Lower lobe of right lung (tissue), 2 donors: ENCODE measurements around the gene HAUS3. TPM values are rescaled to one million over a fixed set of nuclear protein-coding genes. Genes with fewer than 3 reads are reported as not detected.

Experiments used
- ATAC-seq, 2 donors: fragments of 200-7000 bp; cut with Tn5 transposase; one replicate each; pipeline ENCODE4 v1.9.1; 2020 to 2022; ENCODE audit warnings: mild to moderate bottlenecking in 2 of 2, moderate library complexity in 2 of 2
- DNase-seq: peaks from one replicate; pipeline ENCODE4 v3.0.0-alpha.2; 2020
- H3K27ac ChIP-seq: fragments of 200-600 bp; one replicate; pipeline ENCODE4 v1.8.0; 2022
- H3K27me3 ChIP-seq: fragments of 200-600 bp; one replicate; pipeline ENCODE4 v1.8.0; 2022; ENCODE audit warnings: low read depth
- H3K36me3 ChIP-seq: fragments of 200-600 bp; one replicate; pipeline ENCODE4 v1.8.0; 2022; ENCODE audit warnings: mild to moderate bottlenecking
- H3K4me1 ChIP-seq: fragments of 200-600 bp; one replicate; pipeline ENCODE4 v1.8.0; 2022
- H3K4me3 ChIP-seq: fragments of 200-600 bp; one replicate; pipeline ENCODE4 v1.8.0; 2022; ENCODE audit warnings: mild to moderate bottlenecking
- H3K9me3 ChIP-seq: fragments of 200-600 bp; one replicate; pipeline ENCODE4 v1.8.0; 2022
- intact Hi-C: fragments of 100-400 bp; cut with DNase I; formaldehyde crosslinking; loops from one replicate; pipeline ENCODE4 v1.11.0; 2022
- total RNA-seq: library from RNA; stranded (reverse); fragmentation: NEBNext Ultra II Directional; extraction: Animal tissue kit (Norgen Biotek cat#: 25700); gene quantifications from one replicate; pipeline ENCODE4 v1.2.1, GENCODE V29; 2021
- TF ChIP-seq, protein P1 (sequence below): fragments of 200-600 bp; IDR thresholded peaks from one replicate; pipeline ENCODE4 v1.8.0; 2022; ENCODE audit warnings: antibody characterized with exemption, mild to moderate bottlenecking
- donor health status: DM: no; HTN: yes; CAD: no; lungs with severe emphysema.

Gene HAUS3
- total RNA-seq, 1 donor from 2014 or later = 12.3 TPM

DNA sequence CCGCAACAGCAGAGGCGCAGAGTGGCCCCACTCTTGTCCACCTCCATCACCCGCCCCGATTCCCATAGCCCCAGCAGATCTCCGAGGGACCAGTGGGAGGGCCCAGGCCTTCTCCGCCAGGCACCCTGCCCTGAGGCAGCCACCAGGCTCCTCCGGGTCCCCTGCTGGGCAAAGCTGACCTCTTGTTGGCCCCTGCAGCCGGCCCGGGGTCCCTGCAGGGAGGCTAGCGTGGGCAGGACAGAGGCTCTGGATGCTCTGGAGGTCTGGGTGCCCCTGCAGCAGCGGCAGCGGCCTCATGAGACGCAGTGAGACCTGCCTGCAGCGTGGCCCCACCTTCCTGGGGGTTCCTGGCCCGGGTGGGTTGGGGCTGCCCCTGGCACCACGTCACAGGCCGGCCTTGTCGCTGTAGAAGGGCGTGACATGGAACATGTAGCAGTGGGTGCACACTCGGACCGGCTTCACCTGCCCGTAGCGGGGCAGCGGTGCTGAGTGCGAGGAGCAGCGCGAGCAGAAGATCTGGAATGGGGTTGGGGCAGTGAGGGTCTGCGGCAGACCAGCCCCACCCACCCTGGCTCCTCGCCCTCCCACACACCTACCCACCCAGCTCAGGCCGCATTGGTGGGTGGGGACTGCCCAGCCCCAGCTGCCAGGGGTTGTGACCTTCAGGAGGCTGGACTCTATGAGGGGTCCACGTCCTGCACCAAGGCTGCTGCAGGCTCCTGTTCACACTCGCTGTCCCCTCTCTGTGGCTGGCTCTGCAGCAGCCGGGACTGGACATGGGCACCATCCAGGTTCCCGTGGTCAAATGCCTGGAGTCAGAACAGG lies 28.6 kb upstream of the HAUS3 start:
- H3K27ac ChIP-seq = no peak overlapping the region
- H3K27me3 ChIP-seq = no peaks in the 10 kb centered on the region
- no peak for ATAC-seq
- H3K4me3 ChIP-seq = no peak overlapping the region
- DNase-seq = no peak
- H3K4me1 ChIP-seq = peaks cover 15% of the 10 kb centered on the region
- TF ChIP-seq, protein P1, sequence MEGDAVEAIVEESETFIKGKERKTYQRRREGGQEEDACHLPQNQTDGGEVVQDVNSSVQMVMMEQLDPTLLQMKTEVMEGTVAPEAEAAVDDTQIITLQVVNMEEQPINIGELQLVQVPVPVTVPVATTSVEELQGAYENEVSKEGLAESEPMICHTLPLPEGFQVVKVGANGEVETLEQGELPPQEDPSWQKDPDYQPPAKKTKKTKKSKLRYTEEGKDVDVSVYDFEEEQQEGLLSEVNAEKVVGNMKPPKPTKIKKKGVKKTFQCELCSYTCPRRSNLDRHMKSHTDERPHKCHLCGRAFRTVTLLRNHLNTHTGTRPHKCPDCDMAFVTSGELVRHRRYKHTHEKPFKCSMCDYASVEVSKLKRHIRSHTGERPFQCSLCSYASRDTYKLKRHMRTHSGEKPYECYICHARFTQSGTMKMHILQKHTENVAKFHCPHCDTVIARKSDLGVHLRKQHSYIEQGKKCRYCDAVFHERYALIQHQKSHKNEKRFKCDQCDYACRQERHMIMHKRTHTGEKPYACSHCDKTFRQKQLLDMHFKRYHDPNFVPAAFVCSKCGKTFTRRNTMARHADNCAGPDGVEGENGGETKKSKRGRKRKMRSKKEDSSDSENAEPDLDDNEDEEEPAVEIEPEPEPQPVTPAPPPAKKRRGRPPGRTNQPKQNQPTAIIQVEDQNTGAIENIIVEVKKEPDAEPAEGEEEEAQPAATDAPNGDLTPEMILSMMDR = no peak
- H3K9me3 ChIP-seq = no peaks in the 10 kb centered on the region
- no peaks in the 10 kb centered on the region for H3K36me3 ChIP-seq
- intact Hi-C loops = no loop called here

GRCh38 chr4:2269618-2270163 lies 27.8 kb upstream of the HAUS3 start:
- TF ChIP-seq, protein P1 = no peak
- H3K27ac ChIP-seq = no peak overlapping the region
- H3K4me3 ChIP-seq = no peak overlapping the region
- H3K27me3 ChIP-seq = no peaks in the 10 kb centered on the region
- no peaks in the 10 kb centered on the region for H3K36me3 ChIP-seq
- DNase-seq = no peak
- intact Hi-C loops = no loop called here
- no peaks in the 10 kb centered on the region for H3K9me3 ChIP-seq
- no peak for ATAC-seq
- peaks cover 23% of the 10 kb centered on the region for H3K4me1 ChIP-seq

GRCh38 chr4:2269206-2269531 lies 27.2 kb upstream of the HAUS3 start:
- Histone ChIP-seq H3K27ac (no peak overlapping the region), H3K9me3 (no peaks in the 10 kb centered on the region), H3K4me3 (no peak overlapping the region), H3K36me3 (no peaks in the 10 kb centered on the region), H3K4me1 (peaks cover 23% of the 10 kb centered on the region), H3K27me3 (no peaks in the 10 kb centered on the region)
- DNase-seq (no peak), ATAC-seq (no peak)
- intact Hi-C loops = no loop called here
- TF ChIP-seq, protein P1 = no peak

DNA sequence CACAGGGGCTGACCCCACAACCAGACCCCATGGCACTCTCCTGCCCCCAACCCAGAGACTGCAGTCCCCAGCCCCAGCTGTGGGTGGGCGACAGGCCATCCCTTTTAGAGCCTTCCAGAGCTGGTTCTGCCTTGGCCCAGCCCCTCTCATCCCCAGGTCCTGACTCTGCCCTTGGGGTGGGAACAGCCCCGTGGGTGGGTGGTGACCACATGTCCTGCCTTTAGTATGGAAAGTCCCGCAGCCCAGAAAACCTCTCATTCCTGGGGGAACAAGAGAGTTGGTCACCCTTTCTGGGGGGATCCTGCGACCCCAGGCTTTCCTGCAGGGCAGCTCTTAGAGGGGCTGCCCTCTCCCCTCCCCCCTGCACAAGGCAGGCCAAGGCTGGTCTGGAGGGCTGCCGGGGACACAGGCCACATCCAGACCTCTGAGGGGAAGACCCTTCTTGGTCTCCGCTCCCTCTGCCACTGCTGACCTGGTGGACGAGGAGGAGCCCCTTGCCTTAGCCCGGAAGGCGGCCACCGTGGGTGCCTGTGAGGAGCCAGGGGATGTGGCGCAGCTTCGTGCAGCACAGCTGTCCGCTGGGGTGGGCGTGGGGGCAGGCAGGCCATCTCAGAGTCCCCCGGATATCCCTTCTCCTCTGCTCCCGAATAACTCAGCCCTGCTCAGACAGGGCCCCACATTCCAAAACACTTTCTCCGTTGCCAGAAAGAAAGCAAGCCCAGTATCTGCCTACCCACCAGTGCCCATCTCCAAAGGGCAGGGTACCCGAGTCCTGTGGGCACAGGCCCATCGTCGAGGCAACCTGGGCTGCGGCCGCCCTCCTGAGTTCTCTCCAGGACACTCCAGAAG lies 26.7 kb upstream of the HAUS3 start:
- H3K27me3 ChIP-seq = no peaks in the 10 kb centered on the region
- H3K4me1 ChIP-seq = peaks cover 24% of the 10 kb centered on the region
- DNase-seq (no peak), ATAC-seq (no peak)
- no peaks in the 10 kb centered on the region for H3K36me3 ChIP-seq
- no peak overlapping the region for H3K4me3 ChIP-seq
- no peak overlapping the region for H3K27ac ChIP-seq
- intact Hi-C loops = no loop called here
- no peaks in the 10 kb centered on the region for H3K9me3 ChIP-seq
- TF ChIP-seq, protein P1 = no peak

GRCh38 chr4:2267841-2268240 lies 25.9 kb upstream of the HAUS3 start:
- intact Hi-C loops = no loop called here
- Histone ChIP-seq H3K36me3 (no peaks in the 10 kb centered on the region), H3K27me3 (no peaks in the 10 kb centered on the region), H3K9me3 (no peaks in the 10 kb centered on the region), H3K27ac (no peak overlapping the region), H3K4me3 (no peak overlapping the region), H3K4me1 (peaks cover 32% of the 10 kb centered on the region)
- no peak for ATAC-seq
- DNase-seq = no peak
- TF ChIP-seq, protein P1 = no peak
